ENCODE results near the gene DNALI1.

DNALI1 gene

DNA sequence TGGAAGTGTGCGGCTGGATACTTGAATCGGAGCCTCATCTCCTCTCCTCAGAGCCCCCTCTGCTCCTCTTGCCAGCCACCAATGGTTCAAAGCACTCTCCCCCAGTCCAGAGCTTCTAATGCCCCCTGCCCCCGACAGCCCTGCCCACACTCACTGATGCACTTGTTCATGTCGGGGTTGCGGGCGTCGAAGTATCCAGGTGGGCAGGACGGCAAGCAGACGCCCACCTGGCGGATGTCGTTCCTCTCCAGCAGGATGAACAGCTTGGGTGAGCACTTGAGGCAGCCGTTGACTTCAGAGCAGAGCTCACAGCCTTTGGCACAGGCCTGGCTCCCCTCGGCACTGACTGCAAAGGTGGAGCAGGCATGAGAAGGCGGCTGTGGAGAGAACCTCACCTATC, 59.6 kb downstream of the DNALI1 start:
- WGBS, 2 experiments: 86 to 87% methylated on average over 14 of the region's 14 CpGs
- Histone ChIP-seq H3K27me3 (ENCODE audit: control insufficient read depth, insufficient read depth, low read length, poor library complexity, severe bottlenecking) (peaks cover 30% of the 10 kb centered on the region), H3K27ac (ENCODE audit: insufficient read depth, low read depth, low read length, poor library complexity, severe bottlenecking) (no peak overlapping the region), H3K4me1 (ENCODE audit: control insufficient read depth, insufficient read depth, low read length) (no peaks in the 10 kb centered on the region), H3K9me3 (ENCODE audit: control insufficient read depth, low read length) (no peaks in the 10 kb centered on the region), H3K36me3 (ENCODE audit: control insufficient read depth, insufficient read depth, low read length) (no peaks in the 10 kb centered on the region), H3K4me3 (ENCODE audit: insufficient read depth, low read depth, low read length) (no peak overlapping the region)
